ENCODE measurements around the gene MIGA1.

The MIGA1 gene

GRCh38 chr1:77925956-77926355, 146.5 kb downstream of the MIGA1 start:
- DNase-seq, result no peak

GRCh38 chr1:77926561-77927357, 147.3 kb downstream of the MIGA1 start:
- peak in 1 of 2 donors; percentile 41 for DNase-seq

GRCh38 chr1:77927414-77927813, 148.0 kb downstream of the MIGA1 start:
- DNase-seq, result no peak

Data from CD4-positive, alpha-beta T cell treated with Interferon alpha-2 for 1 hour (primary cell).